ENCODE results near the gene DNM3.

GRCh38 chr1:172149346-172149745 lies 308.0 kb downstream of the DNM3 start:
- TF ChIP-seq CTCF (IDR thresholded peaks at IDR 0.05) (no peak), POLR2AphosphoS5 (IDR thresholded peaks at IDR 0.05) (no peak), POLR2A (IDR thresholded peaks at IDR 0.05) (no peak), EP300 (IDR thresholded peaks at IDR 0.05) (no peak)
